Endodermal cell (in vitro differentiated cells): ENCODE data around the gene LCA5L. TPM values are rescaled to one million over a fixed set of nuclear protein-coding genes. Genes with fewer than 3 reads are reported as not detected.

ENCODE experiments used
- DNase-seq: peaks from one replicate; pipeline ENCODE4 v3.0.0-alpha.2; 2017
- H3K27ac ChIP-seq: 2 replicates; pipeline ENCODE4 v1.5.1; 2013; ENCODE audit warnings: mild to moderate bottlenecking, low read depth, low read length, moderate library complexity
- H3K27me3 ChIP-seq: 2 replicates; pipeline ENCODE4 v1.6.1; 2013; ENCODE audit warnings: mild to moderate bottlenecking, low read length, moderate library complexity; ENCODE audit not compliant: insufficient read depth, control insufficient read depth, poor library complexity, severe bottlenecking
- H3K36me3 ChIP-seq: 2 replicates; pipeline ENCODE4 v1.7.0; 2013; ENCODE audit warnings: mild to moderate bottlenecking, low read length, moderate library complexity; ENCODE audit not compliant: control insufficient read depth, insufficient read depth
- H3K4me1 ChIP-seq: one replicate; pipeline ENCODE4 v1.7.0; 2013; ENCODE audit warnings: low read length; ENCODE audit not compliant: control insufficient read depth, insufficient read depth
- H3K4me3 ChIP-seq: 2 replicates; pipeline ENCODE4 v1.5.1; 2013; ENCODE audit warnings: mild to moderate bottlenecking, low read length, moderate library complexity
- H3K9ac ChIP-seq: 2 replicates; pipeline ENCODE4 v1.6.1; 2013; ENCODE audit warnings: mild to moderate bottlenecking, low read length, moderate library complexity; ENCODE audit not compliant: poor library complexity, severe bottlenecking; ENCODE audit errors: extremely low read depth
- H3K9me3 ChIP-seq: 2 replicates; pipeline ENCODE4 v1.6.1; 2013; ENCODE audit warnings: mild to moderate bottlenecking, low read length, moderate library complexity; ENCODE audit not compliant: control insufficient read depth
- H3K27ac Mint-ChIP-seq: 2 replicates; pipeline ENCODE4 v1.8.0; 2020; ENCODE audit warnings: mixed read lengths
- H3K27me3 Mint-ChIP-seq: 2 replicates; pipeline ENCODE4 v1.8.0; 2021; ENCODE audit warnings: mild to moderate bottlenecking, mixed read lengths; ENCODE audit not compliant: insufficient read depth
- H3K36me3 Mint-ChIP-seq: 2 replicates; pipeline ENCODE4 v1.8.0; 2020; ENCODE audit warnings: low read depth, mixed read lengths
- H3K4me1 Mint-ChIP-seq: 2 replicates; pipeline ENCODE4 v1.8.0; 2020; ENCODE audit warnings: mixed read lengths
- H3K4me3 Mint-ChIP-seq: 2 replicates; pipeline ENCODE4 v1.8.0; 2020; ENCODE audit warnings: mild to moderate bottlenecking, moderate library complexity, mixed read lengths
- H3K9me3 Mint-ChIP-seq: 2 replicates; pipeline ENCODE4 v1.8.0; 2020; ENCODE audit warnings: mild to moderate bottlenecking, mixed read lengths
- WGBS, 2 experiments: methylation state at CpG; one replicate each; pipeline versions ENCODE4 v1.1.5 to v1.1.7; 2013; ENCODE audit warnings: missing lambda C conversion rate in 2 of 2, mixed read lengths in 1 of 2; ENCODE audit not compliant: insufficient coverage in 1 of 2, insufficient read length in 1 of 2; 5-methylcytosine and 5-hydroxymethylcytosine counted together
- total RNA-seq, 2 donors: library from RNA; stranded (reverse); fragmentation: NEBNext Ultra II Directional in 1 of 2; extraction: Animal tissue kit (Norgen Biotek cat#: 25700) in 1 of 2; gene quantifications; 2 replicates in 1 of 2; 3 replicates in 1 of 2; pipeline ENCODE4 v1.2.1, GENCODE V29; 2021
- TF ChIP-seq, protein P1 (sequence below): fragments of 200-600 bp; sonication (generic); conservative IDR thresholded peaks from 2 replicates; pipeline ENCODE4 v1.5.0; 2021; ENCODE audit warnings: antibody characterized with exemption, mild to moderate bottlenecking

LCA5L gene
- total RNA-seq, 2 donors from 2014 or later, result 2.4 to 3.6 TPM

GRCh38 chr21:39483917-39484316 is 38.3 kb upstream of the LCA5L start:
- Mint-ChIP-seq H3K27ac (no peak overlapping the region), H3K27me3 (no peaks in the 10 kb centered on the region), H3K4me3 (no peak overlapping the region), H3K9me3 (no peaks in the 10 kb centered on the region), H3K36me3 (no peaks in the 10 kb centered on the region), H3K4me1 (no peaks in the 10 kb centered on the region)
- H3K27me3 ChIP-seq, result no peaks in the 10 kb centered on the region
- DNase-seq, result no peak
- WGBS, 2 experiments, result 95 to 100% methylated on average over 1 of the region's 1 CpG
- no peaks in the 10 kb centered on the region for H3K36me3 ChIP-seq
- H3K4me1 ChIP-seq, result no peaks in the 10 kb centered on the region
- no peaks in the 10 kb centered on the region for H3K9me3 ChIP-seq
- no peak overlapping the region for H3K4me3 ChIP-seq
- TF ChIP-seq, protein P1, sequence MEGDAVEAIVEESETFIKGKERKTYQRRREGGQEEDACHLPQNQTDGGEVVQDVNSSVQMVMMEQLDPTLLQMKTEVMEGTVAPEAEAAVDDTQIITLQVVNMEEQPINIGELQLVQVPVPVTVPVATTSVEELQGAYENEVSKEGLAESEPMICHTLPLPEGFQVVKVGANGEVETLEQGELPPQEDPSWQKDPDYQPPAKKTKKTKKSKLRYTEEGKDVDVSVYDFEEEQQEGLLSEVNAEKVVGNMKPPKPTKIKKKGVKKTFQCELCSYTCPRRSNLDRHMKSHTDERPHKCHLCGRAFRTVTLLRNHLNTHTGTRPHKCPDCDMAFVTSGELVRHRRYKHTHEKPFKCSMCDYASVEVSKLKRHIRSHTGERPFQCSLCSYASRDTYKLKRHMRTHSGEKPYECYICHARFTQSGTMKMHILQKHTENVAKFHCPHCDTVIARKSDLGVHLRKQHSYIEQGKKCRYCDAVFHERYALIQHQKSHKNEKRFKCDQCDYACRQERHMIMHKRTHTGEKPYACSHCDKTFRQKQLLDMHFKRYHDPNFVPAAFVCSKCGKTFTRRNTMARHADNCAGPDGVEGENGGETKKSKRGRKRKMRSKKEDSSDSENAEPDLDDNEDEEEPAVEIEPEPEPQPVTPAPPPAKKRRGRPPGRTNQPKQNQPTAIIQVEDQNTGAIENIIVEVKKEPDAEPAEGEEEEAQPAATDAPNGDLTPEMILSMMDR, result no peak
- no peak overlapping the region for H3K27ac ChIP-seq
- no peak overlapping the region for H3K9ac ChIP-seq

DNA sequence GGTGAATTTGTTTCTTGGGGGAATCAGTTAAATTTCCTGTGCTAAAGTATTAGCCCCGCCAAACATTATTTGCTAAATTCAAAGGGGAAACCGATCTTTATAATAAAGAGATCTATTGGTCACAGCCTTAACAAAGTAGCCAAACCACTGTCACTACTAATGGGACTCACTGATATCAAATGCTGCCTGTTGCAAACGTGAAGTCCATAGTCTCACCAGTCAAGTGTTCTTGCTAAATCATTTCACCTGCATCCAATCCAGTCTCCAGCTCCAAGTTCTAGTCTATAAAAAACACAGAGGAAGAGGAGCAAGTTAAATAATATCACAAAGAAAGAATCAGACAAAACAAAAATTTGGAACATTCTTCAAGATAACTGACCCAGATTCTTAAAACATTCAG is 36.3 kb upstream of the LCA5L start:
- WGBS, 2 experiments, result 90 to 100% methylated on average over 2 to 3 of the region's 3 CpGs
- no peak overlapping the region for H3K27ac ChIP-seq
- H3K4me1 Mint-ChIP-seq, result no peaks in the 10 kb centered on the region

GRCh38 chr21:39480271-39480670 is 34.7 kb upstream of the LCA5L start:
- Mint-ChIP-seq H3K4me3 (no peak overlapping the region), H3K27me3 (no peaks in the 10 kb centered on the region), H3K4me1 (peaks cover 9% of the 10 kb centered on the region), H3K27ac (no peak overlapping the region), H3K9me3 (no peaks in the 10 kb centered on the region), H3K36me3 (peaks cover 11% of the 10 kb centered on the region)
- H3K9ac ChIP-seq, result no peak overlapping the region
- no peak overlapping the region for H3K4me3 ChIP-seq
- no peaks in the 10 kb centered on the region for H3K9me3 ChIP-seq
- no peak for DNase-seq
- H3K27ac ChIP-seq, result no peak overlapping the region
- WGBS, 2 experiments, result 70 to 84% methylated on average over 2 to 4 of the region's 4 CpGs
- no peaks in the 10 kb centered on the region for H3K36me3 ChIP-seq
- H3K27me3 ChIP-seq, result no peaks in the 10 kb centered on the region
- H3K4me1 ChIP-seq, result no peaks in the 10 kb centered on the region
- TF ChIP-seq, protein P1, result no peak

More for the DNA sequence above, 36.3 kb upstream of the LCA5L start:
- H3K4me3 Mint-ChIP-seq, result no peak overlapping the region
- TF ChIP-seq, protein P1, result no peak
- no peak overlapping the region for H3K9ac ChIP-seq
- no peak overlapping the region for H3K4me3 ChIP-seq
- no peaks in the 10 kb centered on the region for H3K36me3 Mint-ChIP-seq
- H3K27ac Mint-ChIP-seq, result no peak overlapping the region
- H3K27me3 Mint-ChIP-seq, result no peaks in the 10 kb centered on the region
- no peaks in the 10 kb centered on the region for H3K4me1 ChIP-seq
- H3K9me3 ChIP-seq, result no peaks in the 10 kb centered on the region
- DNase-seq, result no peak
- no peaks in the 10 kb centered on the region for H3K27me3 ChIP-seq
- no peaks in the 10 kb centered on the region for H3K9me3 Mint-ChIP-seq
- H3K36me3 ChIP-seq, result no peaks in the 10 kb centered on the region
